ENCODE data around the gene GATB.

The GATB gene

GRCh38 chr4:151692821-151693673, 67.8 kb downstream of the GATB start:
- DNase-seq (ENCODE audit: insufficient read length, low spot score) (no peak), FAIRE-seq (no peak)
- TF ChIP-seq TAF1 (IDR thresholded peaks at IDR 0.05; ENCODE audit: low read depth, low read length) (no peak), SPI1 (IDR thresholded peaks at IDR 0.05; ENCODE audit: low read depth, low read length) (no peak), POU2F2 (IDR thresholded peaks at IDR 0.05; ENCODE audit: low read depth, low read length) (no peak), POLR2AphosphoS5 (IDR thresholded peaks at IDR 0.05; ENCODE audit: low read depth, low read length) (no peak), PAX5 (IDR thresholded peaks at IDR 0.05; ENCODE audit: insufficient read depth, low read length, severe bottlenecking) (no peak), POLR2A (IDR thresholded peaks at IDR 0.05; ENCODE audit: low read depth, low read length) (no peak)

GRCh38 chr4:151692443-151692782, 68.4 kb downstream of the GATB start:
- FAIRE-seq (no peak), DNase-seq (ENCODE audit: insufficient read length, low spot score) (no peak)
- TF ChIP-seq POU2F2 (IDR thresholded peaks at IDR 0.05; ENCODE audit: low read depth, low read length) = no peak
- TF ChIP-seq POLR2A (IDR thresholded peaks at IDR 0.05; ENCODE audit: low read depth, low read length) = no peak
- no peak for TF ChIP-seq SPI1 (IDR thresholded peaks at IDR 0.05; ENCODE audit: low read depth, low read length)
- TF ChIP-seq POLR2AphosphoS5 (IDR thresholded peaks at IDR 0.05; ENCODE audit: low read depth, low read length) = no peak
- TF ChIP-seq TAF1 (IDR thresholded peaks at IDR 0.05; ENCODE audit: low read depth, low read length) = no peak
- no peak for TF ChIP-seq PAX5 (IDR thresholded peaks at IDR 0.05; ENCODE audit: insufficient read depth, low read length, severe bottlenecking)

- FAIRE-seq (no peak), DNase-seq (ENCODE audit: insufficient read length, low spot score) (no peak)
- TF ChIP-seq PAX5 (IDR thresholded peaks at IDR 0.05; ENCODE audit: insufficient read depth, low read length, severe bottlenecking) (no peak), SPI1 (IDR thresholded peaks at IDR 0.05; ENCODE audit: low read depth, low read length) (no peak), TAF1 (IDR thresholded peaks at IDR 0.05; ENCODE audit: low read depth, low read length) (no peak), POLR2A (IDR thresholded peaks at IDR 0.05; ENCODE audit: low read depth, low read length) (no peak), POU2F2 (IDR thresholded peaks at IDR 0.05; ENCODE audit: low read depth, low read length) (no peak), POLR2AphosphoS5 (IDR thresholded peaks at IDR 0.05; ENCODE audit: low read depth, low read length) (no peak)
Observed at GRCh38 chr4:151691639-151692442, 69.0 kb downstream of the GATB start.

- FAIRE-seq = no peak
- TF ChIP-seq POU2F2 (IDR thresholded peaks at IDR 0.05; ENCODE audit: low read depth, low read length) = no peak
- no peak for TF ChIP-seq TAF1 (IDR thresholded peaks at IDR 0.05; ENCODE audit: low read depth, low read length)
- TF ChIP-seq SPI1 (IDR thresholded peaks at IDR 0.05; ENCODE audit: low read depth, low read length) = no peak
- no peak for TF ChIP-seq POLR2AphosphoS5 (IDR thresholded peaks at IDR 0.05; ENCODE audit: low read depth, low read length)
- no peak for TF ChIP-seq POLR2A (IDR thresholded peaks at IDR 0.05; ENCODE audit: low read depth, low read length)
- TF ChIP-seq PAX5 (IDR thresholded peaks at IDR 0.05; ENCODE audit: insufficient read depth, low read length, severe bottlenecking) = no peak
- DNase-seq (ENCODE audit: insufficient read length, low spot score) = no peak
Observed at GRCh38 chr4:151690876-151691275, 69.9 kb downstream of the GATB start.

- TF ChIP-seq POLR2AphosphoS5 (IDR thresholded peaks at IDR 0.05; ENCODE audit: low read depth, low read length) = no peak
- no peak for FAIRE-seq
- no peak for DNase-seq (ENCODE audit: insufficient read length, low spot score)
Observed at GRCh38 chr4:151690164-151690870, 70.5 kb downstream of the GATB start.

- DNase-seq (ENCODE audit: insufficient read length, low spot score) = no peak
- FAIRE-seq = no peak
- TF ChIP-seq PAX5 (IDR thresholded peaks at IDR 0.05; ENCODE audit: insufficient read depth, low read length, severe bottlenecking) = no peak
- no peak for TF ChIP-seq SPI1 (IDR thresholded peaks at IDR 0.05; ENCODE audit: low read depth, low read length)
- no peak for TF ChIP-seq POLR2AphosphoS5 (IDR thresholded peaks at IDR 0.05; ENCODE audit: low read depth, low read length)
- TF ChIP-seq TAF1 (IDR thresholded peaks at IDR 0.05; ENCODE audit: low read depth, low read length) = no peak
- no peak for TF ChIP-seq POLR2A (IDR thresholded peaks at IDR 0.05; ENCODE audit: low read depth, low read length)
- TF ChIP-seq POU2F2 (IDR thresholded peaks at IDR 0.05; ENCODE audit: low read depth, low read length) = no peak
Observed at GRCh38 chr4:151689211-151689991, 71.4 kb downstream of the GATB start.

- FAIRE-seq = no peak
- no peak for DNase-seq (ENCODE audit: insufficient read length, low spot score)
- no peak for TF ChIP-seq POU2F2 (IDR thresholded peaks at IDR 0.05; ENCODE audit: low read depth, low read length)
Observed at GRCh38 chr4:151688785-151689043, 72.1 kb downstream of the GATB start.

- no peak for TF ChIP-seq PAX5 (IDR thresholded peaks at IDR 0.05; ENCODE audit: insufficient read depth, low read length, severe bottlenecking)
- TF ChIP-seq POU2F2 (IDR thresholded peaks at IDR 0.05; ENCODE audit: low read depth, low read length) = no peak
- TF ChIP-seq SPI1 (IDR thresholded peaks at IDR 0.05; ENCODE audit: low read depth, low read length) = no peak
- TF ChIP-seq TAF1 (IDR thresholded peaks at IDR 0.05; ENCODE audit: low read depth, low read length) = no peak
- no peak for TF ChIP-seq POLR2AphosphoS5 (IDR thresholded peaks at IDR 0.05; ENCODE audit: low read depth, low read length)
- no peak for TF ChIP-seq POLR2A (IDR thresholded peaks at IDR 0.05; ENCODE audit: low read depth, low read length)
- DNase-seq (ENCODE audit: insufficient read length, low spot score) = no peak
- FAIRE-seq = no peak
Observed at GRCh38 chr4:151688003-151688784, 72.6 kb downstream of the GATB start.
